AG04450 (cell line): ENCODE data around the gene IGSF9. TPM values are rescaled to one million over a fixed set of nuclear protein-coding genes. Genes with fewer than 3 reads are reported as not detected.

Source experiments
- CTCF ChIA-PET: fragments of 300-600, 350-600 bp; formaldehyde crosslinking; extraction: SDS; loops from one replicate; lab custom pipeline; 2022; ENCODE audit warnings: antibody characterized with exemption, inconsistent platforms; lab: Charles Lee
- POLR2A ChIA-PET: fragments of 350-600 bp; formaldehyde crosslinking; extraction: SDS; loops from one replicate; lab custom pipeline; 2021; ENCODE audit warnings: antibody characterized with exemption, inconsistent platforms; lab: Yijun Ruan, JAX
- DNase-seq: peaks from one replicate; pipeline ENCODE4 v3.0.0-alpha.2; 2011; ENCODE audit warnings: low read depth, low spot score
- H3K27ac ChIP-seq: one replicate; pipeline ENCODE4 v1.5.1; 2012; ENCODE audit warnings: low read depth, low read length, control low read depth
- H3K27me3 ChIP-seq: one replicate; pipeline ENCODE4 v1.6.0; 2012; ENCODE audit warnings: low read length; ENCODE audit not compliant: control insufficient read depth, insufficient read depth
- H3K4me3 ChIP-seq: 2 replicates; pipeline ENCODE4 v1.5.1; 2011; ENCODE audit warnings: mild to moderate bottlenecking, low read depth, low read length, control low read depth
- H3K9me3 ChIP-seq: 2 replicates; pipeline ENCODE4 v1.5.1; 2012; ENCODE audit warnings: low read length; ENCODE audit not compliant: control insufficient read depth, insufficient read depth
- CTCF ChIP-seq: IDR thresholded peaks from 2 replicates; pipeline ENCODE4 v1.5.1; 2011; ENCODE audit warnings: low read depth, low read length, control low read depth, inconsistent platforms
- polyA plus RNA-seq: library from polyadenylated mRNA; depleted of rRNA; stranded (reverse); fragments of >200 nt; gene quantifications from 2 replicates; pipeline ENCODE4 v1.2.3, GENCODE V29; 2011

The IGSF9 gene
- polyA plus RNA-seq, 1 experiment, result not detected

GRCh38 chr1:159991513-159991912 is 46.1 kb upstream of the IGSF9 start:
- POLR2A ChIA-PET, result no interaction called here
- Histone ChIP-seq H3K4me3 (no peak overlapping the region), H3K9me3 (no peaks in the 10 kb centered on the region), H3K27me3 (peaks cover 5% of the 10 kb centered on the region), H3K27ac (no peak overlapping the region)
- DNase-seq, result no peak
- CTCF ChIA-PET, result interaction anchor here (6.3 kb wide), 1 partner anchor 15 kb away, joined by 68 read pairs; no protein-coding TSS in a partner anchor
- TF ChIP-seq CTCF, result no peak

- H3K4me3 ChIP-seq, result no peak overlapping the region
- TF ChIP-seq CTCF, result no peak
- no peaks in the 10 kb centered on the region for H3K9me3 ChIP-seq
- POLR2A ChIA-PET, result no interaction called here
- CTCF ChIA-PET, result interaction anchor here (0.8 to 2.1 kb wide), 2 partner anchors 17 to 53 kb away, joined by 3 to 21 read pairs; no protein-coding TSS in a partner anchor
- DNase-seq, result no peak
- H3K27me3 ChIP-seq, result peaks cover 11% of the 10 kb centered on the region
- no peak overlapping the region for H3K27ac ChIP-seq
Observed at GRCh38 chr1:159990005-159990404, 44.6 kb upstream of the IGSF9 start.

- no peak for DNase-seq
- CTCF ChIA-PET, result interaction anchor here (0.8 to 2.1 kb wide), 2 partner anchors 17 to 53 kb away, joined by 3 to 21 read pairs; no protein-coding TSS in a partner anchor
- H3K27ac ChIP-seq, result no peak overlapping the region
- TF ChIP-seq CTCF, result no peak
- POLR2A ChIA-PET, result no interaction called here
- H3K9me3 ChIP-seq, result no peaks in the 10 kb centered on the region
- H3K4me3 ChIP-seq, result no peak overlapping the region
- peaks cover 11% of the 10 kb centered on the region for H3K27me3 ChIP-seq
Observed at GRCh38 chr1:159989581-159989980, 44.2 kb upstream of the IGSF9 start.

- Histone ChIP-seq H3K4me3 (no peak overlapping the region), H3K27me3 (peaks cover 18% of the 10 kb centered on the region), H3K27ac (peak overlapping the region; percentile 11), H3K9me3 (no peaks in the 10 kb centered on the region)
- DNase-seq, result no peak
- ChIA-PET POLR2A (no interaction called here), CTCF (no interaction called here)
- TF ChIP-seq CTCF, result no peak
Observed at GRCh38 chr1:159988006-159988405, 42.6 kb upstream of the IGSF9 start.

GRCh38 chr1:159987186-159987585 is 41.8 kb upstream of the IGSF9 start:
- Histone ChIP-seq H3K9me3 (no peaks in the 10 kb centered on the region), H3K27me3 (peaks cover 18% of the 10 kb centered on the region), H3K27ac (no peak overlapping the region), H3K4me3 (no peak overlapping the region)
- CTCF ChIA-PET, result interaction anchor here (1.3 kb wide), 1 partner anchor 20 kb away, joined by 8 read pairs; no protein-coding TSS in a partner anchor
- no peak for TF ChIP-seq CTCF
- no peak for DNase-seq
- POLR2A ChIA-PET, result no interaction called here
